AG09319 (cell line): ENCODE results near the gene GRHL1.

Experiments
- DNase-seq: peaks from one replicate; pipeline ENCODE4 v3.0.0-alpha.2; 2010; ENCODE audit warnings: low read depth; ENCODE audit errors: extremely low read depth
- TF ChIP-seq, protein P1 (sequence below): IDR thresholded peaks from 2 replicates; pipeline ENCODE4 v1.5.1; 2011; ENCODE audit warnings: low read depth, mild to moderate bottlenecking, inconsistent platforms, low read length, moderate library complexity

The GRHL1 gene

GRCh38 chr2:9958057-9958456 is 6.6 kb downstream of the GRHL1 start:
- DNase-seq, result no peak
- TF ChIP-seq, protein P1, sequence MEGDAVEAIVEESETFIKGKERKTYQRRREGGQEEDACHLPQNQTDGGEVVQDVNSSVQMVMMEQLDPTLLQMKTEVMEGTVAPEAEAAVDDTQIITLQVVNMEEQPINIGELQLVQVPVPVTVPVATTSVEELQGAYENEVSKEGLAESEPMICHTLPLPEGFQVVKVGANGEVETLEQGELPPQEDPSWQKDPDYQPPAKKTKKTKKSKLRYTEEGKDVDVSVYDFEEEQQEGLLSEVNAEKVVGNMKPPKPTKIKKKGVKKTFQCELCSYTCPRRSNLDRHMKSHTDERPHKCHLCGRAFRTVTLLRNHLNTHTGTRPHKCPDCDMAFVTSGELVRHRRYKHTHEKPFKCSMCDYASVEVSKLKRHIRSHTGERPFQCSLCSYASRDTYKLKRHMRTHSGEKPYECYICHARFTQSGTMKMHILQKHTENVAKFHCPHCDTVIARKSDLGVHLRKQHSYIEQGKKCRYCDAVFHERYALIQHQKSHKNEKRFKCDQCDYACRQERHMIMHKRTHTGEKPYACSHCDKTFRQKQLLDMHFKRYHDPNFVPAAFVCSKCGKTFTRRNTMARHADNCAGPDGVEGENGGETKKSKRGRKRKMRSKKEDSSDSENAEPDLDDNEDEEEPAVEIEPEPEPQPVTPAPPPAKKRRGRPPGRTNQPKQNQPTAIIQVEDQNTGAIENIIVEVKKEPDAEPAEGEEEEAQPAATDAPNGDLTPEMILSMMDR, result no peak

DNA sequence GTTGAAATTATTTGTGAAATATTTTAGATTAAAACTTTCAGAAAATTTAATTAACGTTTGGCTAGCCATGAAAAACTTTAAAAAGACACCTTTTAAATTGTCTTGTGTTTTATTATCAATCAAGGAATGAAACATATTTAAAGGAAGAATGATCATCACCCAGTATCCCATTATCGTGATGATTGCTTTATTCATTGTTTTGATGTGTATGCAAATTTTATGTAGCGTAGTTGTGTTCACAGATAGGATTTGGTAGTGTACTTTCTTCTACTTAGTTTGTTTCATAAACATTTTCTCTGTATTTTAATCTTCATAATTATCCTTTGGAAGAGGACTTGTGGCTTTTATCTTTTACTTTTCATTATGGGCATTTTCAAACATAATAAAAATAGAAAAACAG is 7.8 kb downstream of the GRHL1 start:
- TF ChIP-seq, protein P1, result no peak
- no peak for DNase-seq

GRCh38 chr2:9961013-9961412 is 9.5 kb downstream of the GRHL1 start:
- TF ChIP-seq, protein P1, result no peak
- no peak for DNase-seq

DNA sequence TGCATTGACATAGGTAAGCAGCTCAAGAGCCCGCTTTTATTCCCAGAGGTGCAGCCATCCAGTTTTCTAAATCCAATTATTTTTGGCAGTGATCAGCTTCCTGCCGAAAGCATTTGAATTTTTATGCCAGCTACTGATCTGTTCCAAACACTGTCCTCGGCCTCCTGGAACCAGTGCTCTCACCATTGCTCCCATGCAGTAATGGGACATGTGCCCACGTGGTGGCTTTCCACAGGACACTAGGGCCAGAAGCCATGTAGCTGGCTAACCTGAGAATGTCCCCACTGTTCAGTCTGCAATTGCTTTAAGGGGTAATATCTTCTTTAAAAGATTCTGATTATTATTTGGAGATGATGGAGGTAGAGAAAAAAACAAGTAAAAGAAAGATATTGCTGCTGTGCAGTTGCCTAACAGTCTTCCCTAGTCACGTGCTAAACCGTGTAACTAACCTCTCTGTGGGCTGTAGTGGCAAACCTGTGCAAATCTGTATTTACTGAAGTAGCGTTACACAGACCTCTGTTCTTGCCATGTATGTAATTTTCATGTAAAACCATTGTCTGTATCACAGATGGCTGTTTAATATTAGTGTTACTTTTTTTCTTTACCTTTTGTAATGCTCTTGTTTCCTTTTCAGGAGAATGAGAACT is 13.0 kb downstream of the GRHL1 start:
- DNase-seq, result no peak
- TF ChIP-seq, protein P1, result no peak

GRCh38 chr2:9965119-9965822 is 13.8 kb downstream of the GRHL1 start:
- no peak for DNase-seq
- TF ChIP-seq, protein P1, result no peak

DNA sequence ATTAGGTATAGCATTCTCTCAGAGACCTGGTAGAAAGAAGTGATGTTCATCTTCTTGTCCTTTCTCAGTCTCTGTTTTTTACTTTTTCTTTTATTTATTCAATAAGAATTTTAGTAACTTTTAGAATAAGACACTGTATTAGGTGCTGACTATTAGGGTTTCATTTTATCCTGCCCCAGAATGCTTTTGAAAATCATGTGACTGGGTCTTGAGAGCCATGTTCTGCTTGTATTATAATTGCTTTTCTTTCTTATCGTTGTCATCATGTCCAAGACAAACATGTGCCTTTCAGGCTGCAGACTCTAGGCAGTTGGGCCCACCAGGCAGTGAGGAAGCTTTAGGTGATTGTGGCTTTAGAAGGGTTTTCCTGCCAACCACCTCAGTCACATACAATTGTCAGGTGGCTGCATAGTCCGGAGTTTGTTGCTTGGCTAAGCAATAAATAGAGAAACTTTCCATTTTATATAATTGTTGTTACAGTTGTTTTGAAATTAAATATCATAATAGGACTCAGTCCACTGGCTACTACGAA is 15.1 kb downstream of the GRHL1 start:
- TF ChIP-seq, protein P1, result no peak
- DNase-seq, result no peak

GRCh38 chr2:9967053-9967775 is 15.7 kb downstream of the GRHL1 start:
- TF ChIP-seq, protein P1, result no peak
- DNase-seq, result no peak
